ENCODE results near the gene AHCYL2.

DNA sequence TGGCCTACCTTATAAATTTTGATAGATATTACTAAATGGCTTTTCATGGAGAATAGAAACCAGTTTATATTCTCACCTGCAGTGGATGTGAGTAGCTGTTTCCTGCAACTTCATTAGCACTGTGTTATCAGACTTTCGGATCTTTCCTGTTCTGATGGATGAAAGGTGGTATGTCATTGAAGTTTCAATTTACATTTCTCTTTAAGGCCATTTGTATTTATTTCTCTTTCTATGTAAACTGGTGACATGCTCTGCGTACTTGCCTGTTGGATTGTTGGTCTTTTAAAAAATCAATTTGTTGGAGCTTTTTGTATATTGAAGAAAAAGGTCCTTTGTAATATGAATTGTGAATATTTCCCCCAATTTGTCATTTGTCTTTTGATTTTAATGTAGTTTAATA, 113.6 kb downstream of the AHCYL2 start:
- no peak for TF ChIP-seq EZH2 (IDR thresholded peaks at IDR 0.05)
- TF ChIP-seq, protein P1, sequence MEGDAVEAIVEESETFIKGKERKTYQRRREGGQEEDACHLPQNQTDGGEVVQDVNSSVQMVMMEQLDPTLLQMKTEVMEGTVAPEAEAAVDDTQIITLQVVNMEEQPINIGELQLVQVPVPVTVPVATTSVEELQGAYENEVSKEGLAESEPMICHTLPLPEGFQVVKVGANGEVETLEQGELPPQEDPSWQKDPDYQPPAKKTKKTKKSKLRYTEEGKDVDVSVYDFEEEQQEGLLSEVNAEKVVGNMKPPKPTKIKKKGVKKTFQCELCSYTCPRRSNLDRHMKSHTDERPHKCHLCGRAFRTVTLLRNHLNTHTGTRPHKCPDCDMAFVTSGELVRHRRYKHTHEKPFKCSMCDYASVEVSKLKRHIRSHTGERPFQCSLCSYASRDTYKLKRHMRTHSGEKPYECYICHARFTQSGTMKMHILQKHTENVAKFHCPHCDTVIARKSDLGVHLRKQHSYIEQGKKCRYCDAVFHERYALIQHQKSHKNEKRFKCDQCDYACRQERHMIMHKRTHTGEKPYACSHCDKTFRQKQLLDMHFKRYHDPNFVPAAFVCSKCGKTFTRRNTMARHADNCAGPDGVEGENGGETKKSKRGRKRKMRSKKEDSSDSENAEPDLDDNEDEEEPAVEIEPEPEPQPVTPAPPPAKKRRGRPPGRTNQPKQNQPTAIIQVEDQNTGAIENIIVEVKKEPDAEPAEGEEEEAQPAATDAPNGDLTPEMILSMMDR (IDR thresholded peaks at IDR 0.05), result no peak
